ENCODE results near the gene USH2A. TPM values are rescaled to one million over a fixed set of nuclear protein-coding genes. Genes with fewer than 3 reads are reported as not detected.

The USH2A gene
- polyA plus RNA-seq, 2 of the 4 experiments (the other 2 are of a cell fraction): not detected

GRCh38 chr1:215878843-215879242 lies 544.4 kb downstream of the USH2A start:
- no peaks in the 10 kb centered on the region for H3K9me3 ChIP-seq
- no peak for DNase-seq (ENCODE audit: low read depth in 1 of 2, low spot score in 1 of 2)
- no peak overlapping the region for H3K27ac ChIP-seq
- CTCF ChIA-PET: interaction anchor here (1.5 kb wide), 1 partner anchor 11 kb away, joined by 3 read pairs; no protein-coding TSS in a partner anchor
- ATAC-seq: no peak
- 19% methylated on average over 5 of the region's 5 CpGs for whole genome bisulfite sequencing (ENCODE audit: missing lambda C conversion rate)
- TF ChIP-seq CBX8 (IDR thresholded peaks at IDR 0.05) (no peak), FOSL2 (IDR thresholded peaks at IDR 0.05) (no peak), FOSL2 (CRISPR knock-in tag; IDR thresholded peaks at IDR 0.05) (no peak), RFX5 (IDR thresholded peaks at IDR 0.05) (no peak), TFCP2L1 (CRISPR knock-in tag; IDR thresholded peaks at IDR 0.05) (no peak), NFE2L2 (conservative IDR thresholded peaks at IDR 0.05; ENCODE audit: low read length) (no peak), NR3C1 (IDR thresholded peaks at IDR 0.05) (no peak), SMC3 (IDR thresholded peaks at IDR 0.05) (no peak), CHD2 (IDR thresholded peaks at IDR 0.05; ENCODE audit: low read length, partially characterized antibody) (no peak), TP53 (CRISPR knock-in tag; IDR thresholded peaks at IDR 0.05) (no peak), HOXA7 (CRISPR knock-in tag; IDR thresholded peaks at IDR 0.05) (no peak), GATA3 (IDR thresholded peaks at IDR 0.05; ENCODE audit: borderline replicate concordance) (no peak), HDAC2 (IDR thresholded peaks at IDR 0.05) (no peak), ZSCAN20 (CRISPR knock-in tag; IDR thresholded peaks at IDR 0.05) (no peak), BHLHE40 (IDR thresholded peaks at IDR 0.05; ENCODE audit: low read depth, low read length) (no peak), POLR2A (IDR thresholded peaks at IDR 0.05; ENCODE audit: low read length) (no peak), HEYL (CRISPR knock-in tag; IDR thresholded peaks at IDR 0.05) (no peak), USF2 (IDR thresholded peaks at IDR 0.05) (no peak)
- no peak for FAIRE-seq
- POLR2A ChIA-PET: no interaction called here
- H3K4me2 ChIP-seq: no peak overlapping the region
- no peaks in the 10 kb centered on the region for H3K4me1 ChIP-seq
- no peak overlapping the region for H3K4me3 ChIP-seq

- Histone ChIP-seq H3K9me3 (no peaks in the 10 kb centered on the region), H3K4me2 (no peak overlapping the region), H3K4me1 (no peaks in the 10 kb centered on the region), H3K4me3 (no peak overlapping the region), H3K27ac (no peak overlapping the region)
- WGBS (ENCODE audit: missing lambda C conversion rate): 16% methylated on average over 5 of the region's 5 CpGs
- no peak for ATAC-seq
- no peak for DNase-seq (ENCODE audit: low read depth in 1 of 2, low spot score in 1 of 2)
- POLR2A ChIA-PET: no interaction called here
- no peak for FAIRE-seq
- CTCF ChIA-PET: interaction anchor here (1.5 kb wide), 1 partner anchor 11 kb away, joined by 3 read pairs; no protein-coding TSS in a partner anchor
- TF ChIP-seq RFX5 (IDR thresholded peaks at IDR 0.05) (no peak), ESRRA (IDR thresholded peaks at IDR 0.05; ENCODE audit: borderline replicate concordance, low read length) (no peak), BHLHE40 (IDR thresholded peaks at IDR 0.05; ENCODE audit: low read depth, low read length) (no peak), USF2 (IDR thresholded peaks at IDR 0.05) (no peak), POLR2A (IDR thresholded peaks at IDR 0.05; ENCODE audit: low read length) (no peak), HDAC2 (IDR thresholded peaks at IDR 0.05) (no peak), HEYL (CRISPR knock-in tag; IDR thresholded peaks at IDR 0.05) (no peak), ZFP36 (IDR thresholded peaks at IDR 0.05; ENCODE audit: borderline replicate concordance, partially characterized antibody) (no peak), ZNF302 (CRISPR knock-in tag; IDR thresholded peaks at IDR 0.05) (no peak)
These were observed 545.1 kb downstream of the USH2A start for GRCh38 chr1:215878128-215878527.

- Histone ChIP-seq H3K4me3 (no peak overlapping the region), H3K4me2 (no peak overlapping the region), H3K27ac (no peak overlapping the region), H3K4me1 (no peaks in the 10 kb centered on the region), H3K9me3 (no peaks in the 10 kb centered on the region)
- ATAC-seq (no peak), DNase-seq (ENCODE audit: low read depth in 1 of 2, low spot score in 1 of 2) (no peak), FAIRE-seq (no peak)
- ChIA-PET CTCF (no interaction called here), POLR2A (no interaction called here)
- no peak for TF ChIP-seq BHLHE40 (IDR thresholded peaks at IDR 0.05; ENCODE audit: low read depth, low read length)
- TF ChIP-seq NPAS2 (CRISPR knock-in tag; IDR thresholded peaks at IDR 0.05; ENCODE audit: borderline replicate concordance): no peak
- no peak for TF ChIP-seq ZSCAN20 (CRISPR knock-in tag; IDR thresholded peaks at IDR 0.05)
- no peak for TF ChIP-seq TFCP2L1 (CRISPR knock-in tag; IDR thresholded peaks at IDR 0.05)
- no peak for TF ChIP-seq HOXB13 (CRISPR knock-in tag; IDR thresholded peaks at IDR 0.05; ENCODE audit: low read depth)
- no peak for TF ChIP-seq KDM1A (IDR thresholded peaks at IDR 0.05; ENCODE audit: low read depth)
- TF ChIP-seq FOXS1 (CRISPR knock-in tag; IDR thresholded peaks at IDR 0.05): no peak
- no peak for TF ChIP-seq PBX3 (IDR thresholded peaks at IDR 0.05)
- no peak for TF ChIP-seq CBX2 (IDR thresholded peaks at IDR 0.05; ENCODE audit: borderline replicate concordance, low read depth)
- WGBS (ENCODE audit: missing lambda C conversion rate): 12% methylated on average over 5 of the region's 5 CpGs
These were observed 545.7 kb downstream of the USH2A start for GRCh38 chr1:215877452-215877951.
